Nephron progenitor cell (in vitro differentiated cells): Measurements from ENCODE around the gene WASHC4.

Experiments used
- DNase-seq: peaks from one replicate; pipeline ENCODE4 v3.0.0; 2021
- H3K27ac Mint-ChIP-seq: 2 replicates; pipeline ENCODE4 v1.8.0; 2021; ENCODE audit warnings: mild to moderate bottlenecking, moderate library complexity, mixed read lengths
- H3K27me3 Mint-ChIP-seq: 2 replicates; pipeline ENCODE4 v1.8.0; 2021; ENCODE audit warnings: mild to moderate bottlenecking, low read depth, mixed read lengths; ENCODE audit not compliant: poor library complexity
- H3K36me3 Mint-ChIP-seq: 2 replicates; pipeline ENCODE4 v1.8.0; 2021; ENCODE audit warnings: low read depth, mixed read lengths
- H3K4me1 Mint-ChIP-seq: 2 replicates; pipeline ENCODE4 v1.8.0; 2021; ENCODE audit warnings: mixed read lengths
- H3K4me3 Mint-ChIP-seq: 2 replicates; pipeline ENCODE4 v1.8.0; 2021; ENCODE audit warnings: mild to moderate bottlenecking, moderate library complexity, mixed read lengths
- H3K9me3 Mint-ChIP-seq: 2 replicates; pipeline ENCODE4 v1.8.0; 2021; ENCODE audit warnings: mild to moderate bottlenecking, moderate library complexity, mixed read lengths
- CTCF ChIP-seq: fragments of 200-600 bp; sonication (generic); IDR thresholded peaks from 2 replicates; pipeline ENCODE4 v1.5.0; 2021; ENCODE audit warnings: antibody characterized with exemption

The WASHC4 gene

GRCh38 chr12:105069936-105070702 lies 37.4 kb upstream of the WASHC4 start:
- Mint-ChIP-seq H3K27me3 (no peaks in the 10 kb centered on the region), H3K36me3 (no peaks in the 10 kb centered on the region), H3K9me3 (no peaks in the 10 kb centered on the region), H3K4me3 (no peak overlapping the region), H3K4me1 (peaks cover 26% of the 10 kb centered on the region), H3K27ac (no peak overlapping the region)
- DNase-seq = no peak
- TF ChIP-seq CTCF = no peak

- Mint-ChIP-seq H3K36me3 (no peaks in the 10 kb centered on the region), H3K9me3 (no peaks in the 10 kb centered on the region), H3K4me3 (no peak overlapping the region), H3K27ac (no peak overlapping the region), H3K27me3 (no peaks in the 10 kb centered on the region), H3K4me1 (peaks cover 9% of the 10 kb centered on the region)
- no peak for DNase-seq
- TF ChIP-seq CTCF = no peak
Observed at GRCh38 chr12:105071981-105072380, 35.5 kb upstream of the WASHC4 start.

DNA sequence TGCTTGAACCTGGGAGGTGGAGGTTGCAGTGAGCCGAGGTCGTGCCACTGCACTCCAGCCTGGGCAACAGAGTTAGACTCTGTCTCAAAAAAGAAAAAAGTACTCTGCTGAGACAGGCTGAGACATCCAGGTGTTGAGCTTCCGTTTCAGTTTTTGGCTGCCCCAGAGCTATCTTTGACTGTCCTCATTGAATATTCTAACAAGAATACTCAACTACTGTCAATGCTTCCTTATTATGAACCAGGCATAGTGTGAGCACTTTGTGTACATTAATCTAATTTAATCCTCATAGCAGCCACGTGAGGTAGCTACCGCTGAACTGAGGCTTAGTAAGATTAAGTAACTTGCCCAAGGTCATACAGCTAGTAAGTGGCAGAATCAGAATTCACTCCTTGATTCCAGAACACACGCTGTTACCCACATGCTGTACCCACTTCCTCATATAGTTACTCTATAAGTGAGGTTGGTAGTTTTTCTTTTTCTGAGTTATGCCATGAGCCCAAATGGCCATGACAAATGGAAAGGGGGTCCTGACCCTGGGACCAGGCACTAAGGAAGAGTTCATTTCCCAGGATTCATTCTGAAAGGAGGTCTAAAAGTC lies 34.5 kb upstream of the WASHC4 start:
- no peaks in the 10 kb centered on the region for H3K27me3 Mint-ChIP-seq
- H3K4me3 Mint-ChIP-seq = no peak overlapping the region
- DNase-seq = no peak
- H3K9me3 Mint-ChIP-seq = no peaks in the 10 kb centered on the region
- no peaks in the 10 kb centered on the region for H3K36me3 Mint-ChIP-seq
- peak overlapping the region; percentile 39 for H3K27ac Mint-ChIP-seq
- no peak for TF ChIP-seq CTCF
- H3K4me1 Mint-ChIP-seq = no peaks in the 10 kb centered on the region

DNA sequence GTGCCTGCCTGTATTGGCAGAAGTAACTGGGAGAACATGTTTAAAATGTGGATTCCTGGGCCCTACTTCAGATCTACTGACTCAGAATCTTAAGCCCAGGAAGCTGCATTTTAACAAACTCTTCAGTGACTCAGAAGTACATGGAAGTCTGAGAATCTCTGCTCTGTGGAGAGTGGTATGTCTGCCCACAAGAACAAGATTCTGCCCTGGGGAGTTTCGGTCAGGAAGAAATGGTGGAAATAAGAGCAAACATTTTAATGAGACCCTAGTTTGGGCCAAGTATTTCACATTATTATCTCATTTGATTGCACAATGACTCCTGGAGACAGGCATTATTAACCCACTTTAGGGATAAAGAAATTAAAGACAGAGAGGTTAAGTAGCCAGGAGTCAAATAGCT lies 31.4 kb upstream of the WASHC4 start:
- Mint-ChIP-seq H3K4me3 (no peak overlapping the region), H3K36me3 (no peaks in the 10 kb centered on the region), H3K27me3 (no peaks in the 10 kb centered on the region), H3K9me3 (no peaks in the 10 kb centered on the region), H3K27ac (no peak overlapping the region), H3K4me1 (no peaks in the 10 kb centered on the region)
- DNase-seq = no peak
- no peak for TF ChIP-seq CTCF

GRCh38 chr12:105076913-105077312 lies 30.6 kb upstream of the WASHC4 start:
- no peaks in the 10 kb centered on the region for H3K4me1 Mint-ChIP-seq
- H3K9me3 Mint-ChIP-seq = no peaks in the 10 kb centered on the region
- no peak for TF ChIP-seq CTCF
- H3K27me3 Mint-ChIP-seq = no peaks in the 10 kb centered on the region
- H3K27ac Mint-ChIP-seq = no peak overlapping the region
- no peak for DNase-seq
- H3K4me3 Mint-ChIP-seq = no peak overlapping the region
- H3K36me3 Mint-ChIP-seq = no peaks in the 10 kb centered on the region

- no peaks in the 10 kb centered on the region for H3K4me1 Mint-ChIP-seq
- H3K27me3 Mint-ChIP-seq = no peaks in the 10 kb centered on the region
- DNase-seq = no peak
- no peaks in the 10 kb centered on the region for H3K9me3 Mint-ChIP-seq
- TF ChIP-seq CTCF = no peak
- H3K27ac Mint-ChIP-seq = no peak overlapping the region
- no peak overlapping the region for H3K4me3 Mint-ChIP-seq
- no peaks in the 10 kb centered on the region for H3K36me3 Mint-ChIP-seq
Observed at GRCh38 chr12:105077435-105077834, 30.1 kb upstream of the WASHC4 start.
